WTC11 (cell line): Measurements from ENCODE around the gene CFAP74.

ENCODE experiments used
- ATF1 ChIP-seq: sonication (generic); formaldehyde crosslinking; IDR thresholded peaks from 2 replicates; pipeline ENCODE4 v1.8.1; 2023; ENCODE audit warnings: mild to moderate bottlenecking, moderate library complexity, missing genetic modification reagents
- ATF2 ChIP-seq: sonication (generic); formaldehyde crosslinking; IDR thresholded peaks from 2 replicates; pipeline ENCODE4 v1.8.1; 2022; ENCODE audit warnings: low read depth, missing genetic modification reagents, borderline replicate concordance
- CTCF ChIP-seq: fragments of 200-600 bp; IDR thresholded peaks from 2 replicates; pipeline ENCODE4 v1.8.0; 2022; ENCODE audit warnings: antibody characterized with exemption
- NFE2L1 ChIP-seq: sonication (generic); formaldehyde crosslinking; IDR thresholded peaks from 2 replicates; pipeline ENCODE4 v1.8.1; 2023; ENCODE audit warnings: missing genetic modification reagents
- NR2C2 ChIP-seq: sonication (generic); formaldehyde crosslinking; IDR thresholded peaks from 2 replicates; pipeline ENCODE4 v1.8.0; 2022; ENCODE audit warnings: mild to moderate bottlenecking, missing genetic modification reagents
- NR3C1 ChIP-seq: sonication (generic); formaldehyde crosslinking; conservative IDR thresholded peaks from 2 replicates; pipeline ENCODE4 v1.8.1; 2023; ENCODE audit warnings: low read depth, mild to moderate bottlenecking, missing genetic modification reagents
- SP1 ChIP-seq: sonication (generic); formaldehyde crosslinking; conservative IDR thresholded peaks from 2 replicates; pipeline ENCODE4 v1.8.1; 2022; ENCODE audit warnings: missing genetic modification reagents
- TEAD4 ChIP-seq: sonication (generic); formaldehyde crosslinking; IDR thresholded peaks from 2 replicates; pipeline ENCODE4 v1.8.0; 2022; ENCODE audit warnings: mild to moderate bottlenecking, missing genetic modification reagents
- TF ChIP-seq, protein P1 (sequence below): sonication (generic); formaldehyde crosslinking; IDR thresholded peaks from 2 replicates; pipeline ENCODE4 v1.8.1; 2022; ENCODE audit warnings: mild to moderate bottlenecking, missing genetic modification reagents, moderate library complexity, borderline replicate concordance

- TF ChIP-seq CTCF (no peak), ATF1 (CRISPR knock-in tag) (no peak), ATF2 (CRISPR knock-in tag) (no peak), NR2C2 (CRISPR knock-in tag) (no peak), NFE2L1 (CRISPR knock-in tag) (no peak), SP1 (CRISPR knock-in tag) (no peak), TEAD4 (CRISPR knock-in tag) (no peak), NR3C1 (CRISPR knock-in tag) (no peak)
- TF ChIP-seq, protein P1, sequence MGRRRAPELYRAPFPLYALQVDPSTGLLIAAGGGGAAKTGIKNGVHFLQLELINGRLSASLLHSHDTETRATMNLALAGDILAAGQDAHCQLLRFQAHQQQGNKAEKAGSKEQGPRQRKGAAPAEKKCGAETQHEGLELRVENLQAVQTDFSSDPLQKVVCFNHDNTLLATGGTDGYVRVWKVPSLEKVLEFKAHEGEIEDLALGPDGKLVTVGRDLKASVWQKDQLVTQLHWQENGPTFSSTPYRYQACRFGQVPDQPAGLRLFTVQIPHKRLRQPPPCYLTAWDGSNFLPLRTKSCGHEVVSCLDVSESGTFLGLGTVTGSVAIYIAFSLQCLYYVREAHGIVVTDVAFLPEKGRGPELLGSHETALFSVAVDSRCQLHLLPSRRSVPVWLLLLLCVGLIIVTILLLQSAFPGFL (CRISPR knock-in tag) = no peak
Observed at GRCh38 chr1:2042830-2043773, 39.5 kb upstream of the CFAP74 start.
